Peyer's patch (tissue), 4 donors: ENCODE measurements around the gene TRMT112.

ENCODE experiments used
- POLR2A ChIP-seq, 2 donors: fragments of 450-650 bp; IDR thresholded peaks; one replicate each; pipeline ENCODE4 v1.5.1; 2017; ENCODE audit warnings: antibody characterized with exemption in 2 of 2, mild to moderate bottlenecking in 2 of 2, moderate library complexity in 2 of 2
- TF ChIP-seq, protein P1 (sequence below), 6 experiments: fragments of 450-650 bp in 4 of 6; fragments of 200-600 bp in 2 of 6; sonication (generic) in 1 of 6; IDR thresholded peaks; one replicate each; pipeline ENCODE4 v1.5.1; 2017 to 2019; ENCODE audit warnings: antibody characterized with exemption in 6 of 6, mild to moderate bottlenecking in 3 of 6, moderate library complexity in 1 of 6

DNA sequence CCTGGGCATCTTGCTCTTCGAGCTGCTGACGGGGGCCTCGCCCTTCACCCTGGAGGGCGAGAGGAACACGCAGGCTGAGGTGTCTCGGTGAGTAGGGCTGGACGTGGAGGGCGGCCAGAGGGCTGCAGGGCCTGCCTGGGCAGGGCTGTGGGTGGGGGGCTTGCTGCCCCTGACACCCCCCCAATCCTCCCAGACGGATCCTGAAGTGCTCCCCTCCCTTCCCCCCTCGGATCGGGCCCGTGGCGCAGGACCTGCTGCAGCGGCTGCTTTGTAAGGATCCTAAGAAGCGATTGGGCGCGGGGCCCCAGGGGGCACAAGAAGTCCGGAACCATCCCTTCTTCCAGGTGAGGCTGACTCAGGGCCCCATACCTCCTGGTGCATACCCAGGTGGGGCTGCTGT lies 44.3 kb upstream of the TRMT112 start:
- TF ChIP-seq, protein P1, sequence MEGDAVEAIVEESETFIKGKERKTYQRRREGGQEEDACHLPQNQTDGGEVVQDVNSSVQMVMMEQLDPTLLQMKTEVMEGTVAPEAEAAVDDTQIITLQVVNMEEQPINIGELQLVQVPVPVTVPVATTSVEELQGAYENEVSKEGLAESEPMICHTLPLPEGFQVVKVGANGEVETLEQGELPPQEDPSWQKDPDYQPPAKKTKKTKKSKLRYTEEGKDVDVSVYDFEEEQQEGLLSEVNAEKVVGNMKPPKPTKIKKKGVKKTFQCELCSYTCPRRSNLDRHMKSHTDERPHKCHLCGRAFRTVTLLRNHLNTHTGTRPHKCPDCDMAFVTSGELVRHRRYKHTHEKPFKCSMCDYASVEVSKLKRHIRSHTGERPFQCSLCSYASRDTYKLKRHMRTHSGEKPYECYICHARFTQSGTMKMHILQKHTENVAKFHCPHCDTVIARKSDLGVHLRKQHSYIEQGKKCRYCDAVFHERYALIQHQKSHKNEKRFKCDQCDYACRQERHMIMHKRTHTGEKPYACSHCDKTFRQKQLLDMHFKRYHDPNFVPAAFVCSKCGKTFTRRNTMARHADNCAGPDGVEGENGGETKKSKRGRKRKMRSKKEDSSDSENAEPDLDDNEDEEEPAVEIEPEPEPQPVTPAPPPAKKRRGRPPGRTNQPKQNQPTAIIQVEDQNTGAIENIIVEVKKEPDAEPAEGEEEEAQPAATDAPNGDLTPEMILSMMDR (IDR thresholded peaks at IDR 0.05) = no peak
- no peak for TF ChIP-seq POLR2A (IDR thresholded peaks at IDR 0.05)
